ENCODE measurements around the gene ECT2. TPM values are rescaled to one million over a fixed set of nuclear protein-coding genes. Genes with fewer than 3 reads are reported as not detected.

The ECT2 gene
- total RNA-seq, 4 donors from 2014 or later: 6.8 to 10.7 (median 7.2) TPM

DNA sequence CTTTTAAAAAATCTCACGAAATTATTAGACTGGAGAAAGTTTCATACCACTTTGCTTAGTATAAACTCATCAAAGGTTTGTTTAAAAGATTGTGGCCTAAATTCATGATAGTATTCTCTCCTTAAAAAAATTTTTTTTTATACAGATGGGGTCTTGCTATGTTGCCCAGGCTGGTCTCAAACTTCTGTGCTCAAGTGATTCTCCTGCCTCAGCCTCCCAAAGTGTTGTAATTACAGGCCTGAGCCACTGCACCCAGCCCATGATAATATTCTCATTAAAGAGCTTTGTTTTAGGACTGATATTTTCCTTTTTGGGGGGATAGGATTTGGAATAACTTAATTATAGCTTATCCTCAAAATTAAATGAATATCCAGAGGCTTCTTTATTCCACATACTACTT lies 19.9 kb downstream of the ECT2 start:
- Histone ChIP-seq H3K27me3 (no peaks in the 10 kb centered on the region), H3K9me3 (no peaks in the 10 kb centered on the region), H3K4me3 (replicated peaks in 1 of 3) (no peak overlapping the region), H3K36me3 (no peaks in the 10 kb centered on the region), H3K27ac (no peak overlapping the region), H3K4me1 (no peaks in the 10 kb centered on the region)
- TF ChIP-seq, protein P1, sequence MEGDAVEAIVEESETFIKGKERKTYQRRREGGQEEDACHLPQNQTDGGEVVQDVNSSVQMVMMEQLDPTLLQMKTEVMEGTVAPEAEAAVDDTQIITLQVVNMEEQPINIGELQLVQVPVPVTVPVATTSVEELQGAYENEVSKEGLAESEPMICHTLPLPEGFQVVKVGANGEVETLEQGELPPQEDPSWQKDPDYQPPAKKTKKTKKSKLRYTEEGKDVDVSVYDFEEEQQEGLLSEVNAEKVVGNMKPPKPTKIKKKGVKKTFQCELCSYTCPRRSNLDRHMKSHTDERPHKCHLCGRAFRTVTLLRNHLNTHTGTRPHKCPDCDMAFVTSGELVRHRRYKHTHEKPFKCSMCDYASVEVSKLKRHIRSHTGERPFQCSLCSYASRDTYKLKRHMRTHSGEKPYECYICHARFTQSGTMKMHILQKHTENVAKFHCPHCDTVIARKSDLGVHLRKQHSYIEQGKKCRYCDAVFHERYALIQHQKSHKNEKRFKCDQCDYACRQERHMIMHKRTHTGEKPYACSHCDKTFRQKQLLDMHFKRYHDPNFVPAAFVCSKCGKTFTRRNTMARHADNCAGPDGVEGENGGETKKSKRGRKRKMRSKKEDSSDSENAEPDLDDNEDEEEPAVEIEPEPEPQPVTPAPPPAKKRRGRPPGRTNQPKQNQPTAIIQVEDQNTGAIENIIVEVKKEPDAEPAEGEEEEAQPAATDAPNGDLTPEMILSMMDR (IDR thresholded peaks at IDR 0.05): no peak
- no peak for DNase-seq
- intact Hi-C loops (cut with DNase I): no loop called here
- WGBS, 2 donors: 97 to 99% methylated on average over 1 of the region's 1 CpG

DNA sequence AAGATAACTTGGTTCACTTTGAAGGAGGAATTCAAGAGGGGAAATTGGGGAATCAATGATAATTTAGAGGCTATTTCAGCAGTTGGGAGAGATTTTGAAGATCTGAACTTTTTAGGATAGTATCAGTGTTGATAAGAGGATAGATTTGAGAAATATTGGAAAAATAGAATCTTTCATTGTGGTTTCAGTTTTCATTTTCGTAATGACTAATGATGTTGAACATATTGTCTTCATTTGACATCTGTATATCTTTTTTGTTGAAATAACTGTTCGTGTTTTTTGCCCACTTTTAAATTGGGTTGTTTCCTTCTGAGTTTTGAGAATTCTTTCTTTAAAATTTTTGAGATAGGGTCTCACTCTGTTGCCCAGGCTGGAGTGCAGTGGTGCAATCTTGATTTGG lies 21.1 kb downstream of the ECT2 start:
- Histone ChIP-seq H3K27me3 (no peaks in the 10 kb centered on the region), H3K4me1 (no peaks in the 10 kb centered on the region), H3K4me3 (replicated peaks in 1 of 3) (no peak overlapping the region), H3K27ac (no peak overlapping the region), H3K36me3 (no peaks in the 10 kb centered on the region), H3K9me3 (no peaks in the 10 kb centered on the region)
- no peak for TF ChIP-seq POLR2A (IDR thresholded peaks at IDR 0.05)
- TF ChIP-seq, protein P1 (IDR thresholded peaks at IDR 0.05): no peak
- no peak for DNase-seq
- intact Hi-C loops (cut with DNase I): no loop called here
- WGBS, 2 donors: 90 to 97% methylated on average over 2 of the region's 2 CpGs

DNA sequence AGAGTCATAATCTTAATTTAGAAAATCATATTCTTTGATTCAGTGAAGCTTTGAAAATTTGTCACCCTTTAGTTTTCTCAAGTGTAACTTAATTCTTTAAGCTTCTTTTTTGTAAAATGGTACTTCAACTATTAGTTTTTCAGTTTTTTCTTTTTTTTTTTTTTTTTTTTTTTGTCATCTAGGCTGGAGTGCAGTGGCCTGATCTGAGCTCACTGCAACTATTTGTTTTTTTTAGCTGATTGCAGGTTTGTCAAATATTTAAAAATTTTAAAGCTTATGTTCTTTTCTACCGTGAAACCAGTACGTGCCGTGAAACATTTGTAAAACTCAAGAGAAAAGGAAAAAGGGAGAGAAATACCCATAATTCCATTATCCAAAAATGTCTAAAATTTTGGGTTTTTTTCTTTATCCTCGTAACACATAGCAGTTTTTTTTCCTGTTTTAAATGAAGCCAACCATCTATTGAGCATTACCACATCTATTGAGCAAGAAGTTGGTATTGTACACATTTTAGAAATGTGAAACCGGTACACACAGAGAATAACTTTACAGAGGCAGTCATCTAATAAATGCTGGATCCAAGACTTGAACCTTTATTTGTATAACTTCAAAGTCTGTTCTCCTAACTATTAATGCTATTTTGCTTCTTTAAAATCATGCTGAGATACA lies 25.7 kb downstream of the ECT2 start:
- DNase-seq: no peak
- 96% methylated on average over 5 of the region's 5 CpGs for WGBS, 2 donors
- H3K9me3 ChIP-seq: no peaks in the 10 kb centered on the region

DNA sequence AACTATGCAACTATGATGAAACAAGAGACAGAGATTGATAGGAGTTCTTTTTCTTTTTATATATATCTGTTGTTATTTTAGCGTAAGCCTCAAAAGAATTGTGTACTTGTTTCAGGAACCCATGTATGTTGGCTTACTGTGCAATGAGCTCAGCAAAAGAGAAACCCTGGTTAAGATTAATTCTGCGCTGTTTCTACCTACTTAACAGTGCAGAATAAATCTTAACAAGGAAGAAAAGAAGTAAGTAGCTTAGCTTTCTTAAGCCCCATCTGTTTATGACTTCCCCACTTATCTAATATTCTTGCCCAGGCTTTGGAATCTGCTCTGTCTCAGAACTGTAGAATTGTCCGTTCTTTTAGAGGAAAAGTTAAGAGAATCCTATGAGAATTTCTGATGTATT lies 27.4 kb downstream of the ECT2 start:
- H3K4me1 ChIP-seq: no peaks in the 10 kb centered on the region
- no peaks in the 10 kb centered on the region for H3K27me3 ChIP-seq
- no peaks in the 10 kb centered on the region for H3K36me3 ChIP-seq
- H3K27ac ChIP-seq: no peak overlapping the region
- intact Hi-C loops (cut with DNase I): no loop called here
- TF ChIP-seq, protein P1 (IDR thresholded peaks at IDR 0.05): no peak
- no peak overlapping the region for H3K4me3 ChIP-seq (replicated peaks in 1 of 3)
- no peaks in the 10 kb centered on the region for H3K9me3 ChIP-seq
- DNase-seq: no peak
- 96 to 98% methylated on average over 3 of the region's 3 CpGs for WGBS, 2 donors

More for the DNA sequence above, 25.7 kb downstream of the ECT2 start:
- Histone ChIP-seq H3K27ac (no peak overlapping the region), H3K4me1 (no peaks in the 10 kb centered on the region), H3K36me3 (no peaks in the 10 kb centered on the region), H3K27me3 (no peaks in the 10 kb centered on the region), H3K4me3 (replicated peaks in 1 of 3) (no peak overlapping the region)
- intact Hi-C loops (cut with DNase I): no loop called here
- TF ChIP-seq, protein P1 (IDR thresholded peaks at IDR 0.05): no peak
- TF ChIP-seq POLR2A (IDR thresholded peaks at IDR 0.05): no peak

DNA sequence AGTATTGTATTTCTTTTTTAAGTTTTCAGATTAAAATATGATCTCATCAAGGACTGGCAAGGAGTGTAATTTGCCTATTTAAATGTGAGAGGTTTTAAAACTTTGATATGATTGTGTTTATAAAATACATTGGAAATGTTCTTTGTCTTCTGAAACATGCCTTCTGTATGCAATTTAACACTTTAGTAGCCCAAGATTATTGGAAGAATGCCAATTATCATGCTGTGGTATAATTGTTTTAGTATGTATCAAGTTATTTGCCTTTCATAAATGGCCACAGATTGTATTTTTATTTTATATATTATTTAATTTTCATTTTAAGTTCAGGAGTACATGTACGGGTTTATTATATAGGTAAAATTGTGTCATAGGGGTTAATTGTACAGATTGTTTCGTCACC lies 31.7 kb downstream of the ECT2 start:
- Histone ChIP-seq H3K9me3 (no peaks in the 10 kb centered on the region), H3K36me3 (no peaks in the 10 kb centered on the region), H3K4me3 (replicated peaks in 1 of 3) (no peak overlapping the region), H3K27me3 (no peaks in the 10 kb centered on the region), H3K27ac (no peak overlapping the region), H3K4me1 (no peaks in the 10 kb centered on the region)
- WGBS, 2 donors: 97 to 99% methylated on average over 2 of the region's 2 CpGs
- TF ChIP-seq, protein P1 (IDR thresholded peaks at IDR 0.05): no peak
- no peak for TF ChIP-seq POLR2A (IDR thresholded peaks at IDR 0.05)
- no peak for DNase-seq
- intact Hi-C loops (cut with DNase I): no loop called here

Data from thyroid gland (tissue), 4 donors.